ENCODE measurements around the gene ANKRD50.

ANKRD50 gene

DNA sequence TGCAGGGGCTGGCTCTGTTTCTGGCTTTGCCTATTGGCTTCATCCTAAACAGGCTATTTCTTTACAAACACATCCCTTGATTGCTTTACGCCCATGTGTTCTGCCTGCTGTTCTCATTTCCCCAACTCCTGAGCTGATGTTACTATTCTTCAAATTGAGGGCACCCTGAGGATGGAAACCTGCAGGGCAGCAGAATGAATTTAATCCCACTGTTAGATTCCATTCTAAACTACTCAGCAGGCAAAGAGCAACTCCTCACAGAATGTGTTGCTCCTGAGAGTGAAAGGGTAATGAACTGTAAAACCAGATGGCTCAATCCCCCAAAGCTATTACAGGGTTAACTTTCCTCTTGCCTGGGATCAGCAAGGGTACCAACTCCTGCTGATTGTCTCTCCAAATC lies 75.7 kb downstream of the ANKRD50 start:
- DNase-seq (ENCODE audit: low read depth) = peak; percentile 21

- no peak for DNase-seq (ENCODE audit: low read depth)
Measured at GRCh38 chr4:124635331-124635730, 77.2 kb downstream of the ANKRD50 start.

- no peak for DNase-seq (ENCODE audit: low read depth)
Measured at GRCh38 chr4:124633285-124633941, 79.1 kb downstream of the ANKRD50 start.

DNA sequence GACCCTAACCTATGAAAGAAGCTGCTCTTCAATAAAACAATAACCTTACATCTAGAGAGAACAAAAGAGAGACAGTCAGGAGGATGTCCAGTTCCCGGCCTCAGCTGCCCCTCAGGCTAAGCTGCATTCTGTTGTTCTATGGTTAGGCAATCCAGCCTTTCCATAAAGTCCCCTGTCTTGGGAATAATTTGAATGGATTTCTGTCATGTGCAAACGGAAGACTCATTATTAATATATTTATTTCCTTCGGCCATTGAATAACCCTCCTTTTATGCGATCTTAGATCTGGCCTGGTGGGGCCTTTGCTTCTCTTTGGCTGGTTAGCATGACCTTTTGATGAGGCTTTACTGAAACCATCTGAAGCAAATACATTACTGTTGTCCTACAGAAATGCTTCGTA lies 80.1 kb downstream of the ANKRD50 start:
- DNase-seq (ENCODE audit: low read depth) = no peak

DNA sequence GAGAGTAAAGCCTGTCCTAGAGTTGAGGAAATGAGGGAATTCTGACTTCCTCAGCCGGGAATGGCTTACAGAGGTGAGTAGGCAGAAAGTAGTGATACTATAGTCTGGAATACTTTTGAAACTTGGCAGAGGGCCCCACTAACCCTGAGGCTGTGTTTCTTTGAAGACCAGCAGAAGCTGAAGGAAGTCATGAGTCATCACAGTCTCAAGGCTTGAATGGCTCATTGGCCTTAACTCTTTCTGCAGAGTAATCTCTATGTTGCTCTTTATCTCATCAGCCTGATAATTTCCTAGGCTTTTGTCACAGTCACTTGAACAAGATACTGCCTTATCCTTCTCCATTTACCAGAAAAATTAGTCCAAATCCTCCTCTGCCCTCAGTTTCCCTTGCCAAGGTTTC lies 80.8 kb downstream of the ANKRD50 start:
- DNase-seq (ENCODE audit: low read depth) = peak; percentile 99

GRCh38 chr4:124629681-124630080 lies 82.9 kb downstream of the ANKRD50 start:
- no peak for DNase-seq (ENCODE audit: low read depth)
